Spleen (tissue), 7 donors: ENCODE results near the gene LCORL.

Experiments used
- CTCF ChIP-seq, 11 experiments: fragments of 200-600 bp in 7 of 11; fragments of 450-650 bp in 4 of 11; sonication (generic) in 4 of 11; IDR thresholded peaks in 8 of 11; conservative IDR thresholded peaks in 3 of 11; 1 replicate in 7 of 11; 2 replicates in 4 of 11; pipeline versions ENCODE4 v1.4.0 to v1.8.0; 2016 to 2021; ENCODE audit warnings: antibody characterized with exemption in 11 of 11, inconsistent platforms in 4 of 11, mild to moderate bottlenecking in 1 of 11
- POLR2A ChIP-seq, 3 donors: fragments of 450-650 bp; IDR thresholded peaks; one replicate each; pipeline ENCODE4 v1.5.1; 2017; ENCODE audit warnings: antibody characterized with exemption in 3 of 3, mild to moderate bottlenecking in 1 of 3
- POLR2AphosphoS5 ChIP-seq, 3 donors: sonication (generic); formaldehyde crosslinking; IDR thresholded peaks; one replicate each; pipeline ENCODE4 v1.5.1; 2017; ENCODE audit warnings: antibody characterized with exemption in 3 of 3
- donor health status: DM: no; HTN: no; CAD: no; lungs with moderate emphysema.
- donor health status: DM: no; HTN: no; CAD: no.
- donor health status: DM: no; HTN: no; CAD: no.

- no peak for TF ChIP-seq CTCF (IDR thresholded peaks at IDR 0.05 in 8 of 11, conservative IDR thresholded peaks at IDR 0.05 in 3 of 11)
- no peak for TF ChIP-seq POLR2A (IDR thresholded peaks at IDR 0.05)
- TF ChIP-seq POLR2AphosphoS5 (IDR thresholded peaks at IDR 0.05) = no peak
Measured at GRCh38 chr4:17924189-17924588, 97.4 kb downstream of the LCORL start.
